ENCODE measurements around the gene MIEF2. TPM values are rescaled to one million over a fixed set of nuclear protein-coding genes. Genes with fewer than 3 reads are reported as not detected.
A peak's percentile ranks its signal among the peaks of the same experiment; 100 is the strongest.

The MIEF2 gene
- total and polyA plus RNA-seq, 3 donors from 2014 or later, result 7.5 to 29.4 (median 28.5) TPM

GRCh38 chr17:18234853-18235380, 25.5 kb upstream of the MIEF2 start:
- intact Hi-C loops (cut with DNase I; ENCODE audit: low total_unique reads), result no loop called here
- DNase-seq, result no peak
- no peaks in the 10 kb centered on the region for H3K9me3 ChIP-seq
- TF ChIP-seq POLR2A (IDR thresholded peaks at IDR 0.05) (no peak), CTCF (IDR thresholded peaks at IDR 0.05) (no peak)
- H3K4me3 ChIP-seq, result no peak overlapping the region
- H3K4me1 ChIP-seq, result no peaks in the 10 kb centered on the region
- no peak overlapping the region for H3K27ac ChIP-seq
- no peaks in the 10 kb centered on the region for H3K36me3 ChIP-seq (ENCODE audit: low read depth, missing control alignments)
- 96 to 97% methylated on average over 14 to 22 of the region's 22 CpGs for WGBS, 2 donors
- no peaks in the 10 kb centered on the region for H3K27me3 ChIP-seq

GRCh38 chr17:18235743-18236256, 24.7 kb upstream of the MIEF2 start:
- WGBS, 2 donors, result 63 to 80% methylated on average over 7 to 13 of the region's 14 CpGs
- TF ChIP-seq POLR2A (IDR thresholded peaks at IDR 0.05), result no peak
- no peak overlapping the region for H3K4me3 ChIP-seq
- no peaks in the 10 kb centered on the region for H3K4me1 ChIP-seq
- H3K9me3 ChIP-seq, result no peaks in the 10 kb centered on the region
- H3K36me3 ChIP-seq (ENCODE audit: low read depth, missing control alignments), result no peaks in the 10 kb centered on the region
- H3K27me3 ChIP-seq, result no peaks in the 10 kb centered on the region
- DNase-seq, result peak; percentile 45
- intact Hi-C loops (cut with DNase I; ENCODE audit: low total_unique reads), result no loop called here
- no peak overlapping the region for H3K27ac ChIP-seq

- no peak for TF ChIP-seq POLR2A (IDR thresholded peaks at IDR 0.05)
- TF ChIP-seq CTCF (IDR thresholded peaks at IDR 0.05), result no peak
- Histone ChIP-seq H3K4me3 (no peak overlapping the region), H3K27me3 (no peaks in the 10 kb centered on the region), H3K9me3 (no peaks in the 10 kb centered on the region), H3K27ac (no peak overlapping the region), H3K36me3 (ENCODE audit: low read depth, missing control alignments) (no peaks in the 10 kb centered on the region), H3K4me1 (no peaks in the 10 kb centered on the region)
- no peak for DNase-seq
- 88 to 94% methylated on average over 13 to 18 of the region's 18 CpGs for WGBS, 2 donors
- intact Hi-C loops (cut with DNase I; ENCODE audit: low total_unique reads), result no loop called here
Observed at GRCh38 chr17:18236494-18236893, 24.0 kb upstream of the MIEF2 start.

GRCh38 chr17:18237461-18237860, 23.0 kb upstream of the MIEF2 start:
- intact Hi-C loops (cut with DNase I; ENCODE audit: low total_unique reads), result no loop called here
- DNase-seq, result no peak
- TF ChIP-seq POLR2A (IDR thresholded peaks at IDR 0.05) (no peak), CTCF (IDR thresholded peaks at IDR 0.05) (no peak)
- no peaks in the 10 kb centered on the region for H3K9me3 ChIP-seq
- no peaks in the 10 kb centered on the region for H3K4me1 ChIP-seq
- WGBS, 2 donors, result 91 to 96% methylated on average over 16 to 19 of the region's 20 CpGs
- no peak overlapping the region for H3K4me3 ChIP-seq
- H3K36me3 ChIP-seq (ENCODE audit: low read depth, missing control alignments), result no peaks in the 10 kb centered on the region
- H3K27ac ChIP-seq, result no peak overlapping the region
- H3K27me3 ChIP-seq, result no peaks in the 10 kb centered on the region

- 92 to 93% methylated on average over 16 to 18 of the region's 18 CpGs for WGBS, 2 donors
- H3K9me3 ChIP-seq, result no peaks in the 10 kb centered on the region
- H3K36me3 ChIP-seq (ENCODE audit: low read depth, missing control alignments), result no peaks in the 10 kb centered on the region
- DNase-seq, result no peak
- H3K27ac ChIP-seq, result no peak overlapping the region
- intact Hi-C loops (cut with DNase I; ENCODE audit: low total_unique reads), result no loop called here
- H3K4me1 ChIP-seq, result no peaks in the 10 kb centered on the region
- TF ChIP-seq POLR2A (IDR thresholded peaks at IDR 0.05), result no peak
- no peaks in the 10 kb centered on the region for H3K27me3 ChIP-seq
- no peak overlapping the region for H3K4me3 ChIP-seq
Observed at GRCh38 chr17:18238299-18238698, 22.2 kb upstream of the MIEF2 start.

GRCh38 chr17:18240449-18240848, 20.0 kb upstream of the MIEF2 start:
- no peak for DNase-seq
- H3K4me3 ChIP-seq, result no peak overlapping the region
- H3K27ac ChIP-seq, result no peak overlapping the region
- no peaks in the 10 kb centered on the region for H3K9me3 ChIP-seq
- no peaks in the 10 kb centered on the region for H3K27me3 ChIP-seq
- H3K4me1 ChIP-seq, result no peaks in the 10 kb centered on the region
- no peaks in the 10 kb centered on the region for H3K36me3 ChIP-seq (ENCODE audit: low read depth, missing control alignments)
- 80 to 94% methylated on average over 3 to 19 of the region's 19 CpGs for WGBS, 2 donors
- TF ChIP-seq POLR2A (IDR thresholded peaks at IDR 0.05) (no peak), CTCF (IDR thresholded peaks at IDR 0.05) (no peak)
- intact Hi-C loops (cut with DNase I; ENCODE audit: low total_unique reads), result no loop called here
